ENCODE results near the gene CDK10. TPM values are rescaled to one million over a fixed set of nuclear protein-coding genes. Genes with fewer than 3 reads are reported as not detected.

The CDK10 gene
- total RNA-seq, 1 experiment from 2014 or later: 106 TPM

GRCh38 chr16:89733792-89734191 lies 47.3 kb downstream of the CDK10 start:
- no peaks in the 10 kb centered on the region for H3K9me3 Mint-ChIP-seq (ENCODE audit: low read depth, unreplicated experiment)
- TF ChIP-seq CTCF (IDR thresholded peaks at IDR 0.05; ENCODE audit: unreplicated experiment): no peak
- intact Hi-C loops (cut with micrococcal nuclease; ENCODE audit: unreplicated experiment): no loop called here
- H3K36me3 Mint-ChIP-seq (ENCODE audit: insufficient read depth, unreplicated experiment): peaks cover 96% of the 10 kb centered on the region
- CTCF ChIA-PET: no interaction called here
- no TSS peak for BruUV-seq (replicated peaks)
- no peaks in the 10 kb centered on the region for H3K27me3 Mint-ChIP-seq (ENCODE audit: unreplicated experiment)
- DNase-seq: no peak
- H3K4me1 Mint-ChIP-seq (ENCODE audit: low read depth, unreplicated experiment): no peaks in the 10 kb centered on the region
- no peak overlapping the region for H3K27ac Mint-ChIP-seq (ENCODE audit: unreplicated experiment)
- no peak overlapping the region for H3K4me3 Mint-ChIP-seq (ENCODE audit: low read depth, unreplicated experiment)

DNA sequence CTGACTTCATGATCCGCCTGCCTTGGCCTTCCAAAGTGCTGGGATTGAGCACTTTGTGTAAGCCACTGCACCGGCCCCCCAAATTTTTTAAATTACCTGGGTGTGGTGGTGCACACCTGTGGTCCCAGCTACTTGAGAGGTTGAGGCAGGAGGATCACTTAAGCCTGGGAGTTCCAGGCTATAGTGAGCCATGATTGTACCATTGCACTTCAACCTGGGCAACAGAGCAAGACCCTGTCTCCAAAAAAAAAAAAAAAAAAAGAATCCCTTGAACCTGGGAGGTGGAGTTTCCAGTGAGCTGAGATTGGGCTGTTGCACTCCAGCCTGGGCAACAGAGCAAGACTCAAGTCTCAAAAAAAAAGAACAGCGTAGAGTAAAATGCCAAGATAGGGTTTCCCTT lies 50.1 kb downstream of the CDK10 start:
- no peak for TF ChIP-seq CTCF (IDR thresholded peaks at IDR 0.05; ENCODE audit: unreplicated experiment)
- Mint-ChIP-seq H3K4me1 (ENCODE audit: low read depth, unreplicated experiment) (no peaks in the 10 kb centered on the region), H3K4me3 (ENCODE audit: low read depth, unreplicated experiment) (no peak overlapping the region), H3K27me3 (ENCODE audit: unreplicated experiment) (no peaks in the 10 kb centered on the region), H3K27ac (ENCODE audit: unreplicated experiment) (no peak overlapping the region), H3K9me3 (ENCODE audit: low read depth, unreplicated experiment) (no peaks in the 10 kb centered on the region), H3K36me3 (ENCODE audit: insufficient read depth, unreplicated experiment) (peaks cover 97% of the 10 kb centered on the region)
- no TSS peak for BruUV-seq (replicated peaks)
- intact Hi-C loops (cut with micrococcal nuclease; ENCODE audit: unreplicated experiment): no loop called here
- no peak for DNase-seq
- CTCF ChIA-PET: no interaction called here

- Mint-ChIP-seq H3K4me3 (ENCODE audit: low read depth, unreplicated experiment) (no peak overlapping the region), H3K27ac (ENCODE audit: unreplicated experiment) (peak overlapping the region; percentile 14), H3K4me1 (ENCODE audit: low read depth, unreplicated experiment) (no peaks in the 10 kb centered on the region), H3K27me3 (ENCODE audit: unreplicated experiment) (no peaks in the 10 kb centered on the region), H3K9me3 (ENCODE audit: low read depth, unreplicated experiment) (no peaks in the 10 kb centered on the region), H3K36me3 (ENCODE audit: insufficient read depth, unreplicated experiment) (peaks cover 98% of the 10 kb centered on the region)
- no peak for TF ChIP-seq CTCF (IDR thresholded peaks at IDR 0.05; ENCODE audit: unreplicated experiment)
- intact Hi-C loops (cut with micrococcal nuclease; ENCODE audit: unreplicated experiment): no loop called here
- CTCF ChIA-PET: interaction anchor here (0.7 kb wide), 1 partner anchor 206 kb away, joined by 3 read pairs; no protein-coding TSS in a partner anchor
- BruUV-seq (replicated peaks): no TSS peak
- no peak for DNase-seq
These were observed 51.0 kb downstream of the CDK10 start for GRCh38 chr16:89737341-89738071.

GRCh38 chr16:89738072-89738377 lies 51.5 kb downstream of the CDK10 start:
- Mint-ChIP-seq H3K4me3 (ENCODE audit: low read depth, unreplicated experiment) (no peak overlapping the region), H3K27ac (ENCODE audit: unreplicated experiment) (peak overlapping the region; percentile 14), H3K36me3 (ENCODE audit: insufficient read depth, unreplicated experiment) (peaks cover 98% of the 10 kb centered on the region), H3K9me3 (ENCODE audit: low read depth, unreplicated experiment) (no peaks in the 10 kb centered on the region), H3K4me1 (ENCODE audit: low read depth, unreplicated experiment) (no peaks in the 10 kb centered on the region), H3K27me3 (ENCODE audit: unreplicated experiment) (no peaks in the 10 kb centered on the region)
- BruUV-seq (replicated peaks): no TSS peak
- CTCF ChIA-PET: no interaction called here
- no peak for DNase-seq
- no peak for TF ChIP-seq CTCF (IDR thresholded peaks at IDR 0.05; ENCODE audit: unreplicated experiment)
- intact Hi-C loops (cut with micrococcal nuclease; ENCODE audit: unreplicated experiment): no loop called here

All from Calu3 (cell line).